ENCODE data around the gene MAP3K9.

Gene MAP3K9

GRCh38 chr14:70680748-70681147 is 128.6 kb downstream of the MAP3K9 start:
- Histone ChIP-seq H2AFZ (ENCODE audit: low read length) (no peak overlapping the region), H3K27me3 (ENCODE audit: insufficient read depth, low read length, poor library complexity, severe bottlenecking) (no peaks in the 10 kb centered on the region), H3K9me3 (ENCODE audit: insufficient read depth, low read depth, low read length) (no peaks in the 10 kb centered on the region), H3K79me2 (ENCODE audit: insufficient read depth, low read length) (no peaks in the 10 kb centered on the region), H3K4me2 (ENCODE audit: low read depth, low read length, poor library complexity, severe bottlenecking) (no peak overlapping the region), H3K4me3 (ENCODE audit: low read length, poor library complexity, severe bottlenecking) (no peak overlapping the region), H3F3A (ENCODE audit: low read depth) (no peaks in the 10 kb centered on the region), H3K36me3 (ENCODE audit: insufficient read depth, low read length) (no peaks in the 10 kb centered on the region), H3K9ac (ENCODE audit: low read depth, low read length, poor library complexity, severe bottlenecking) (no peak overlapping the region), H3K4me1 (ENCODE audit: insufficient read depth, low read length, poor library complexity, severe bottlenecking) (no peaks in the 10 kb centered on the region), H4K20me1 (ENCODE audit: insufficient read depth, low read length, poor library complexity, severe bottlenecking) (no peaks in the 10 kb centered on the region), H3K9me2 (replicated peaks; ENCODE audit: low read depth, low read length) (no peaks in the 10 kb centered on the region)
- TF ChIP-seq EZH2phosphoT487 (IDR thresholded peaks at IDR 0.05; ENCODE audit: borderline replicate concordance) = no peak
- TF ChIP-seq, protein P1, sequence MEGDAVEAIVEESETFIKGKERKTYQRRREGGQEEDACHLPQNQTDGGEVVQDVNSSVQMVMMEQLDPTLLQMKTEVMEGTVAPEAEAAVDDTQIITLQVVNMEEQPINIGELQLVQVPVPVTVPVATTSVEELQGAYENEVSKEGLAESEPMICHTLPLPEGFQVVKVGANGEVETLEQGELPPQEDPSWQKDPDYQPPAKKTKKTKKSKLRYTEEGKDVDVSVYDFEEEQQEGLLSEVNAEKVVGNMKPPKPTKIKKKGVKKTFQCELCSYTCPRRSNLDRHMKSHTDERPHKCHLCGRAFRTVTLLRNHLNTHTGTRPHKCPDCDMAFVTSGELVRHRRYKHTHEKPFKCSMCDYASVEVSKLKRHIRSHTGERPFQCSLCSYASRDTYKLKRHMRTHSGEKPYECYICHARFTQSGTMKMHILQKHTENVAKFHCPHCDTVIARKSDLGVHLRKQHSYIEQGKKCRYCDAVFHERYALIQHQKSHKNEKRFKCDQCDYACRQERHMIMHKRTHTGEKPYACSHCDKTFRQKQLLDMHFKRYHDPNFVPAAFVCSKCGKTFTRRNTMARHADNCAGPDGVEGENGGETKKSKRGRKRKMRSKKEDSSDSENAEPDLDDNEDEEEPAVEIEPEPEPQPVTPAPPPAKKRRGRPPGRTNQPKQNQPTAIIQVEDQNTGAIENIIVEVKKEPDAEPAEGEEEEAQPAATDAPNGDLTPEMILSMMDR (conservative IDR thresholded peaks at IDR 0.05; ENCODE audit: low read length) = no peak

GRCh38 chr14:70677341-70677740 is 132.0 kb downstream of the MAP3K9 start:
- Histone ChIP-seq H3K9me2 (replicated peaks; ENCODE audit: low read depth, low read length) (no peaks in the 10 kb centered on the region), H3F3A (ENCODE audit: low read depth) (no peaks in the 10 kb centered on the region)

More at GRCh38 chr14:70677341-70677740, 132.0 kb downstream of the MAP3K9 start:
- H4K20me1 ChIP-seq (ENCODE audit: insufficient read depth, low read length, poor library complexity, severe bottlenecking) = no peaks in the 10 kb centered on the region
- H3K27me3 ChIP-seq (ENCODE audit: insufficient read depth, low read length, poor library complexity, severe bottlenecking) = no peaks in the 10 kb centered on the region
- no peaks in the 10 kb centered on the region for H3K9me3 ChIP-seq (ENCODE audit: insufficient read depth, low read depth, low read length)
- H3K36me3 ChIP-seq (ENCODE audit: insufficient read depth, low read length) = peaks cover 6% of the 10 kb centered on the region; the same call in 1 of the 2 replicates
- no peak overlapping the region for H3K4me2 ChIP-seq (ENCODE audit: low read depth, low read length, poor library complexity, severe bottlenecking)
- H3K79me2 ChIP-seq (ENCODE audit: insufficient read depth, low read length) = no peaks in the 10 kb centered on the region
- no peak overlapping the region for H3K9ac ChIP-seq (ENCODE audit: low read depth, low read length, poor library complexity, severe bottlenecking)
- TF ChIP-seq, protein P1 (conservative IDR thresholded peaks at IDR 0.05; ENCODE audit: low read length) = no peak
- no peak for TF ChIP-seq EZH2phosphoT487 (IDR thresholded peaks at IDR 0.05; ENCODE audit: borderline replicate concordance)
- no peaks in the 10 kb centered on the region for H3K4me1 ChIP-seq (ENCODE audit: insufficient read depth, low read length, poor library complexity, severe bottlenecking)
- H3K4me3 ChIP-seq (ENCODE audit: low read length, poor library complexity, severe bottlenecking) = no peak overlapping the region
- H2AFZ ChIP-seq (ENCODE audit: low read length) = no peak overlapping the region

Measured in Loucy (cell line).